Skeletal muscle tissue (tissue), 4 donors: Measurements from ENCODE around the gene ALX4. TPM values are rescaled to one million over a fixed set of nuclear protein-coding genes. Genes with fewer than 3 reads are reported as not detected.

ENCODE experiments used
- H3K27ac ChIP-seq: one replicate; pipeline ENCODE4 v1.7.0; 2013; ENCODE audit warnings: mild to moderate bottlenecking, low read depth, low read length, inconsistent platforms
- H3K27me3 ChIP-seq, 3 donors: one replicate each; pipeline ENCODE4 v1.7.0; 2013; ENCODE audit warnings: low read length in 3 of 3; ENCODE audit not compliant: control insufficient read depth in 3 of 3, insufficient read depth in 3 of 3
- H3K36me3 ChIP-seq, 3 donors: one replicate each; pipeline ENCODE4 v1.7.0; 2013; ENCODE audit warnings: low read length in 3 of 3; ENCODE audit not compliant: control insufficient read depth in 3 of 3, insufficient read depth in 3 of 3
- H3K4me1 ChIP-seq, 3 donors: one replicate each; pipeline ENCODE4 v1.7.0; 2013; ENCODE audit warnings: low read length in 3 of 3, mild to moderate bottlenecking in 3 of 3; ENCODE audit not compliant: control insufficient read depth in 3 of 3, insufficient read depth in 3 of 3
- H3K4me3 ChIP-seq, 3 donors: one replicate each; pipeline ENCODE4 v1.7.0; 2013; ENCODE audit warnings: low read length in 3 of 3
- H3K9ac ChIP-seq, 3 donors: one replicate each; pipeline ENCODE4 v1.7.0; 2013; ENCODE audit warnings: low read length in 3 of 3, mild to moderate bottlenecking in 3 of 3, moderate library complexity in 2 of 3, low read depth in 1 of 3
- H3K9me3 ChIP-seq, 3 donors: one replicate each; pipeline ENCODE4 v1.7.0; 2013; ENCODE audit warnings: low read length in 3 of 3; ENCODE audit not compliant: control insufficient read depth in 3 of 3
- total RNA-seq: library from RNA; depleted of rRNA; stranded (reverse); fragments of >200 nt; gene quantifications from one replicate; pipeline ENCODE4 v1.2.3, GENCODE V29; 2014
- donor health status: Osteomylitis.

Gene ALX4
- total RNA-seq, 1 donor from 2014 or later, result 2.1 TPM

DNA sequence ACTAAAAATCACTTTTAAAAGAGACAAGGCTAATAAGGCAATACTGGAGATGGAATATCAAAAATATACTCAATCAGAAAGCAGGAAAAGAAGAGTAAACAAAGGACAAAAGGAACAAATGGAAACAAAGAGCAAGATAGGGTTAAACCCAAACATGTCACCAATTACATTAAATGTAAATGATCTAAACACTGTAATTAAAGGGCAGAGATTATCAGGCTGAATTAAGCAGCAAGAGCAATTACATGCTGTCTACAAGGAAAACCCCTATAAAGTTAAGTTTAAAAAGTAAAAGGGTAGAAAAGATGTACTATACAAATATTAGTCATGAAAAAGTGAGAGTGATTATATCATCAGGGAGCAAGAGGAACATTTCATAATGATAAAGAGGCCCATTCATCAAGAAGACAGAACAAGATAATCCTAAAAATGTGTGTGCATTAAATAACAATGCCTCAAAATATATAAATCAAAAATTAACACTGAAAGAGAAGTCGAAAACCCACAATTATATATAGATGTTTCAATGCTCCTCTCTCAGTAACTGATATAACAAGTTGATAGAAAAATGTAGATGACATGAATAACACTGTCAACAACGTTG lies 56.8 kb downstream of the ALX4 start:
- Histone ChIP-seq H3K4me3 (no peak overlapping the region), H3K27ac (no peak overlapping the region), H3K9ac (no peak overlapping the region), H3K36me3 (peaks cover 0 to 2% (median 0%) of the 10 kb centered on the region in 3 donors), H3K4me1 (peaks cover 5 to 6% (median 6%) of the 10 kb centered on the region in 3 donors), H3K27me3 (no peaks in the 10 kb centered on the region), H3K9me3 (peaks cover 0 to 13% (median 0%) of the 10 kb centered on the region in 3 donors)

DNA sequence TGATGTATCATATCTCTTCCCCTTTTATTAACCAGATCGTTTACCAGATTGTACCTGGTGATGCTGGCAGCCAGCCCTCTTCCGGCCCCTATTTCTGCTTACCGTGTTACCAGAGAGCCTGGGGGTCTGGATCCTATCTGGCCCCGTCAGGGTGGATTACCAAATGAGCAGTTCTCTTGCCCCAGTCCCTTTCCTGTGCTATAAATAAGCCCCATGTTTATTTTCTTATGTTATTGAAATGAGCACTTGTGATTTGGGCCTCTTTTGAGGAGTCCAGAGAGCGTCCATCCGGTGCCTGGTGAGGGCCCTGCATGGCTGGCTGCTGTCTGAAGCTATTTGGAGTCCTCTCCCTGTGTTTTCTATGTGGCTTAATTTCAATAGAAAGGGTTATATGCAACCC lies 59.5 kb downstream of the ALX4 start:
- Histone ChIP-seq H3K4me1 (peaks cover 14 to 20% (median 19%) of the 10 kb centered on the region in 3 donors), H3K36me3 (peaks cover 0 to 2% (median 0%) of the 10 kb centered on the region in 3 donors), H3K27me3 (no peaks in the 10 kb centered on the region), H3K9me3 (peaks cover 0 to 13% (median 0%) of the 10 kb centered on the region in 3 donors), H3K9ac (no peak overlapping the region), H3K4me3 (no peak overlapping the region), H3K27ac (no peak overlapping the region)

DNA sequence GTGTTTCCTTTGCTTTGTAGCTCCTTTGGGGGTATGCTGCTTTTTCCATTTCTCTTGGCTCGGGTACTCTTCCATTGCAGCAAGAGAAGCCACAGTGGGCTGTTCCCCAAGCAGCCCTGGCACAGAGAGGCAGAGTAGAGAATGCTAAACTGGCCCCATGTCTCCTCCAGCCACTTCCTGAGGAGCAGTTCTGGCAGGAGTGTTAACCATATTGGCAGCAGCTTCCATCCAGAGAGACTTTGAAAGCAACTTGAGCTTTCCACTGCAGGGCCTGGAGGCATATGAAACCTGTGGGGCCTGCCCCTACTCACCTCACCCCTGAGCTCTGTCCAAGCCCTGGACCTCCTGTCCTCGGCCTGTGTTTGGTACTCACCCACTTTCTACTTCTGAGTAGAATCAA lies 61.8 kb downstream of the ALX4 start:
- Histone ChIP-seq H3K9ac (no peak overlapping the region), H3K4me3 (no peak overlapping the region), H3K27ac (no peak overlapping the region), H3K27me3 (no peaks in the 10 kb centered on the region), H3K9me3 (peaks cover 0 to 13% (median 0%) of the 10 kb centered on the region in 3 donors), H3K36me3 (peaks cover 0 to 6% (median 3%) of the 10 kb centered on the region in 3 donors), H3K4me1 (peaks cover 29 to 36% (median 32%) of the 10 kb centered on the region in 3 donors)

DNA sequence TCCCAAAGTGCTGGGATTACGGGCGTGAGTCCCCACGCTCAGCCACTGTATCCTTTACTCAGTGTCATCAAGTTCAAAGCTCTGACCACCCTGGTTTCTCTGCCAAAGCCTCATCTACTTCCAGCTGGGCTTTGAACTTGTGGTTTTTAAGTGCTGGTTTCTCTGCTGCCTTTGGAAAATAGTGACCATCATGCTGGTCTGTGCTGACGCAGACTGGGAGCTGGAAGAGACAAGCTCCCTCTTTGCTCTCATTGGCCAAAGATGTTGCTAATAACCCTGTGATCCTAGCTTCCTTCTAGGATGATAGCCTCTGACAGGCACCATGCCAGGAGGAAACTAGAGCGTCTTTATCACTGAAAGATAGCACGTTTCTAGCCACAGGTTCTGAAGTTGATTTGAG lies 62.4 kb downstream of the ALX4 start:
- Histone ChIP-seq H3K4me3 (no peak overlapping the region), H3K27ac (no peak overlapping the region), H3K9ac (no peak overlapping the region), H3K27me3 (no peaks in the 10 kb centered on the region), H3K36me3 (peaks cover 0 to 6% (median 5%) of the 10 kb centered on the region in 3 donors), H3K9me3 (peaks cover 0 to 7% (median 0%) of the 10 kb centered on the region in 3 donors), H3K4me1 (peaks cover 35 to 42% (median 38%) of the 10 kb centered on the region in 3 donors)

DNA sequence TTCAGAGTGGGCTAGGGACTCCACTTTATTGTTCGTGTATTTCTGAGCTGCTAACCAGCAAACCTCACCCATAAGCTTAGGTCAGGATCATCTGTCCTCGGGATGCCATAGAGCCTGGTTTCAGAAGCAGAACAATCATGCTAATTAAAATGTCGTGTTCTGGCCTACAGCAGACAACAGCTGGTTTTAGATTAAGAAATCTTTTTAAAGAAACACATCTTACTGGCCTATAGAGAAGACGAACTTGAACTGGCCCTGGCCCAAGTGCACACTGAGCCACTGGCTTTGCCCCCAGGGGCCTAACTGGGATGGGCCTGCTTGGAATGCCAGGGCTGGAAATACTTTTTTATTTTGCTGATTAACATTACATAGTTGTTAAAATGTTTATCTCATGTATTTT lies 63.2 kb downstream of the ALX4 start:
- Histone ChIP-seq H3K4me1 (peaks cover 42 to 49% (median 43%) of the 10 kb centered on the region in 3 donors), H3K27ac (no peak overlapping the region), H3K36me3 (peaks cover 0 to 6% (median 5%) of the 10 kb centered on the region in 3 donors), H3K4me3 (no peak overlapping the region), H3K27me3 (no peaks in the 10 kb centered on the region), H3K9ac (no peak overlapping the region), H3K9me3 (peaks cover 0 to under 1% (median 0%) of the 10 kb centered on the region in 3 donors)

DNA sequence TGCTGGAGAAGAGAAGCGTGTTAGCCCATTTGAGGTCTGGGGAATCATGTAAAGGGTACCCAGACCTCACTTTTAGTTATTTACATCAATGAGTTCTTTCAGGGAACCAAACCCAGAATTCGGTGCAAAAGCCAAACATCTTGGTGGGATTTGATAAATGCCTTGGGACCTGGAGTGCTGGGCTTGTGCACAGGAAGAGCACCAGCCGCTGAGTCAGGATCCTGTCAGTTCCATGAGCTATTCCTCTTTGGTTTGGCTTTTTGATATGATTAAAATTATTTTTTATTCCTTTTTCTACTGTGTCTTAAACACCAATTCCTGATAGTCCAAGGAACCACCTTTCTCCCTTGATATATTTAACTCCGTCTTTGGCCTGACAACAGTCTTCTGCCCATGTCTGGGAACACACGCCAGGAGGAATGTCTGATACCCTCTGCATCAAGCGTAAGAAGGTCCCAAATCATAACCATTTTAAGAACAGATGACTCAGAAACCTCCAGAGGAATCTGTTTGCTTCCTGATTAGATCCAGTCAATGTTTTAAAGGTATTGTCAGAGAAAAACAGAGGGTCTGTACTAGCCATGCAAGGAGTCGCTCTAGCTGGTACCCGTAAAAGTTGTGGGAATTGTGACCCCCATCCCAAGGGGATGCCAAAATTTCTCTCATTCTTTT lies 65.2 kb downstream of the ALX4 start:
- Histone ChIP-seq H3K4me3 (no peak overlapping the region), H3K4me1 (peaks cover 48 to 61% (median 51%) of the 10 kb centered on the region in 3 donors), H3K9me3 (no peaks in the 10 kb centered on the region), H3K27me3 (no peaks in the 10 kb centered on the region), H3K27ac (no peak overlapping the region), H3K9ac (no peak overlapping the region), H3K36me3 (peaks cover 0 to 6% (median 2%) of the 10 kb centered on the region in 3 donors)

DNA sequence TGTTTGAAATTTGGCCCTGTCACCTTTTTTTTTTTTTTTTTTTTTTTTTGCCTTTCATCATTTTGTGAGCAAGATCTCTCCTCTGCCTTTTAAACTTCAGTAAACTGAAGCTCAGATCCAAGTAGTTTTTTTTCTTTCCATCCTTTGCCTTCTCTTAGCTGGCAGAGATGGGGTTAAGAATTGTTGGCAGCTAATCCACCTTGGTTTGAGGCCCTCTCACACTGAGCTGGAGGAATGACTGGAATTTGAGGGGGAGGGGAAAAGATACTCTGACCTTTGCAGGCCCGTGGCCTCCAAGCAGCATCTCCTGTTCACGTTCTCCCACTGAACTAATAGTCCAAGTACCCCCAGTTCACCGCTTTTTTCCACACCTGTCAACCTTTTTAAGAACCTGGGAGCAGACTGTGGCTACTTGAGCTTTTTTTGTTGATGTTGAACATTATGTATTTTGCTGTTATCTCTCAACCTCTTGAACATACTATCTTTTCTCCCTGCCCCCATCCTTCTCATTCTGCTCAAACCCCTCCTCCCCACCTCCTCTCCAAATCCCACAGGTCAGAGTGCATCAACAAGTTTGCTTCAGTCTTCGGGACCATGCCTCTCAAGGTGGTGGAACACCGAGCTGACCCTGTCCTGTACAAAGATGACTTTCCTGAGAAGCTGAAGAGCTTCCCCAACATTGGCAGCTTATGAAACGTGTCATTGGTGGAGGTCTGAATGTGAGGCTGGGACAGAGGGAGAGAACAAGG lies 66.2 kb downstream of the ALX4 start:
- Histone ChIP-seq H3K9ac (no peak overlapping the region), H3K9me3 (no peaks in the 10 kb centered on the region), H3K4me3 (no peak overlapping the region), H3K27me3 (no peaks in the 10 kb centered on the region), H3K36me3 (peaks cover 0 to 6% (median 2%) of the 10 kb centered on the region in 3 donors), H3K4me1 (peaks cover 48 to 61% (median 51%) of the 10 kb centered on the region in 3 donors), H3K27ac (no peak overlapping the region)

DNA sequence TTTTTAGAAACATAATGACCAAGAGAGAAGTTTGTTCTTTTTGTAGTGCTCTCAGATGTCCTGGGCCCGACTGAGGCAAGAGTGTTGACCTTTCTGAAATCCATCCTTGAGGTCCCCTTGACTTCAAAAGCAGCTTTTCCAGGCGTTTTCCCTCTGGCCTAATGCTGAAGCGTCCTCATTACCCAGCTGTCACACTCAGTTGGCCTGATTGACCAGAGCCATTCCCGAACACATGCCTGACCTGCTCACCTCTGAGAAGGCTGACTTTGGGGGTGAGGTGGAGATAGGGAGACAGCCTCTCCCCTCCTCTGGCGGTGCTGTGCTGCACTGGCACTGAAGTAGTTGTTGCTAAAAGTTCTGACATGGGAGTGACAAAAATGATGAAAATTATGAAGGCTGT lies 66.9 kb downstream of the ALX4 start:
- Histone ChIP-seq H3K36me3 (peaks cover 0 to 6% (median 2%) of the 10 kb centered on the region in 3 donors), H3K27me3 (no peaks in the 10 kb centered on the region), H3K4me3 (no peak overlapping the region), H3K4me1 (peaks cover 43 to 55% (median 45%) of the 10 kb centered on the region in 3 donors), H3K9me3 (no peaks in the 10 kb centered on the region), H3K9ac (no peak overlapping the region), H3K27ac (no peak overlapping the region)

DNA sequence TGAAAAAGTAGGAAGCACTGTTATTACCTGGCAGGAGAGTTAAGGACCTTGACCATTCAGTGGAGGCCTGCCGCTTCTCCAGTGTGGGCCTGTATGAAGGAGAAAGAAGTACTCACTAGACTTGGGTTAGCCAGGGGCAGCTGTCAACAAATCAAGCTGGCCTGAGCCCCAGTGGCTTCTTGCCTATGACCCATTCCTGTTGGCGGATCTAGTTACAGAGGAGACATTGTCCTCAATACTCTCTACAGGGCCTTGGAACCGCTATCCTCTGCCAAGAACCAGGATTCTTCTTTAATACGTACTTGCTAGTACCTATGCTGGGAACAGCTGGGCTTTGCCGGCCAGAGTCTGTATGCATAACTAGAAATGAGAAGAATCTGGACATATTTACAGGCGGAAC lies 68.1 kb downstream of the ALX4 start:
- H3K9ac ChIP-seq, result peak overlapping the region in 1 of 3 donors; percentile 16
- H3K4me3 ChIP-seq, result no peak overlapping the region
- peak overlapping the region; percentile 69 for H3K27ac ChIP-seq
- H3K4me1 ChIP-seq, result peaks cover 36 to 46% (median 36%) of the 10 kb centered on the region in 3 donors
- no peaks in the 10 kb centered on the region for H3K27me3 ChIP-seq
- H3K9me3 ChIP-seq, result no peaks in the 10 kb centered on the region
- H3K36me3 ChIP-seq, result peaks cover 0 to 6% (median 4%) of the 10 kb centered on the region in 3 donors
